A204.1 (cell line): ENCODE measurements around the gene GOPC.

Source experiments
- FAIRE-seq: peaks from 2 replicates; lab custom pipeline; 2012; peaks lifted over from hg19 to GRCh38; lab: Jason Lieb, UNC

GOPC gene

GRCh38 chr6:117595099-117595923 is 7.0 kb downstream of the GOPC start:
- no peak for FAIRE-seq

GRCh38 chr6:117592983-117593759 is 9.1 kb downstream of the GOPC start:
- FAIRE-seq = no peak

GRCh38 chr6:117591405-117591804 is 10.9 kb downstream of the GOPC start:
- FAIRE-seq = no peak

GRCh38 chr6:117590447-117590846 is 11.9 kb downstream of the GOPC start:
- FAIRE-seq = no peak

GRCh38 chr6:117585647-117586046 is 16.7 kb downstream of the GOPC start:
- FAIRE-seq = no peak

- peak; percentile 43 for FAIRE-seq
Observed at GRCh38 chr6:117574198-117574597, 28.1 kb downstream of the GOPC start.

- no peak for FAIRE-seq
Observed at GRCh38 chr6:117573006-117573680, 29.2 kb downstream of the GOPC start.

GRCh38 chr6:117568831-117569410 is 33.4 kb downstream of the GOPC start:
- no peak for FAIRE-seq

GRCh38 chr6:117568247-117568646 is 34.1 kb downstream of the GOPC start:
- no peak for FAIRE-seq

GRCh38 chr6:117564681-117565080 is 37.6 kb downstream of the GOPC start:
- no peak for FAIRE-seq

GRCh38 chr6:117561128-117561527 is 41.2 kb downstream of the GOPC start:
- no peak for FAIRE-seq

GRCh38 chr6:117559299-117559698 is 43.0 kb downstream of the GOPC start:
- FAIRE-seq = no peak

GRCh38 chr6:117558818-117559217 is 43.5 kb downstream of the GOPC start:
- no peak for FAIRE-seq

- FAIRE-seq = no peak
Observed at GRCh38 chr6:117557951-117558350, 44.4 kb downstream of the GOPC start.

GRCh38 chr6:117555882-117556498 is 46.3 kb downstream of the GOPC start:
- peak; percentile 96 for FAIRE-seq

GRCh38 chr6:117555262-117555849 is 47.0 kb downstream of the GOPC start:
- FAIRE-seq = no peak

- FAIRE-seq = no peak
Observed at GRCh38 chr6:117553142-117553541, 49.2 kb downstream of the GOPC start.

- FAIRE-seq = no peak
Observed at GRCh38 chr6:117552618-117553017, 49.7 kb downstream of the GOPC start.

GRCh38 chr6:117550618-117551242 is 51.6 kb downstream of the GOPC start:
- FAIRE-seq = no peak

GRCh38 chr6:117550078-117550600 is 52.2 kb downstream of the GOPC start:
- FAIRE-seq = no peak

- no peak for FAIRE-seq
Observed at GRCh38 chr6:117549611-117550010, 52.7 kb downstream of the GOPC start.
